HG03521 (cell line): Measurements from ENCODE around the gene DCTN2.
"Not testable (repeated sequence)": the region's sequence is repeated elsewhere in the genome, so short reads cannot be mapped to it uniquely, and the experiment has no call there.

Experiments used
- ATAC-seq: cut with Tn5 transposase; IDR thresholded peaks from one replicate; pipeline ENCODE4 v1.9.1; 2021; ENCODE audit warnings: mild to moderate bottlenecking, moderate library complexity; ENCODE audit not compliant: unreplicated experiment

DCTN2 gene

GRCh38 chr12:57529831-57530230 is 17.2 kb downstream of the DCTN2 start:
- no peak for ATAC-seq

- ATAC-seq: no peak
Observed at GRCh38 chr12:57528831-57529555, 18.0 kb downstream of the DCTN2 start.

- no peak for ATAC-seq
Observed at GRCh38 chr12:57528176-57528575, 18.8 kb downstream of the DCTN2 start.

- no peak for ATAC-seq
Observed at GRCh38 chr12:57527184-57527583, 19.8 kb downstream of the DCTN2 start.

GRCh38 chr12:57526477-57527126 is 20.4 kb downstream of the DCTN2 start:
- no peak for ATAC-seq

GRCh38 chr12:57525615-57526383 is 21.2 kb downstream of the DCTN2 start:
- ATAC-seq: no peak

GRCh38 chr12:57524814-57525614 is 22.0 kb downstream of the DCTN2 start:
- no peak for ATAC-seq

- no peak for ATAC-seq
Observed at GRCh38 chr12:57523706-57524614, 23.0 kb downstream of the DCTN2 start.

GRCh38 chr12:57522887-57523705 is 23.9 kb downstream of the DCTN2 start:
- no peak for ATAC-seq

GRCh38 chr12:57522011-57522886 is 24.7 kb downstream of the DCTN2 start, which contains the start of gene MBD6:
TSS of gene MBD6 (plus strand) at chr12:57522824. CDS start at chr12:57524304, 1,480 bp downstream.
- ATAC-seq: peak; percentile 33

- no peak for ATAC-seq
Observed at GRCh38 chr12:57521525-57522010, 25.4 kb downstream of the DCTN2 start.

- ATAC-seq: peak; percentile 69
Observed at GRCh38 chr12:57520053-57520818, 26.8 kb downstream of the DCTN2 start, which contains the start of gene DDIT3. TSS of gene DDIT3 (minus strand) at chr12:57520514. CDS start at chr12:57517406, 3,108 bp downstream.

GRCh38 chr12:57519796-57520052 is 27.3 kb downstream of the DCTN2 start:
- peak; percentile 2 for ATAC-seq

GRCh38 chr12:57518920-57519795 is 27.8 kb downstream of the DCTN2 start:
- no peak for ATAC-seq

GRCh38 chr12:57518176-57518919 is 28.6 kb downstream of the DCTN2 start:
- ATAC-seq: no peak

- ATAC-seq: not testable (repeated sequence)
Observed at GRCh38 chr12:57517718-57518117, 29.3 kb downstream of the DCTN2 start.
